Kidney glomerular epithelial cell (primary cell): ENCODE measurements around the gene GRAMD2A.
A peak's percentile ranks its signal among the peaks of the same experiment; 100 is the strongest.

Source experiments
- DNase-seq: peaks from one replicate; lab custom pipeline; 2025; lab: John Stamatoyannopoulos, UW

The GRAMD2A gene

GRCh38 chr15:72197460-72198355 is at the start of gene GRAMD2A:
Gene GRAMD2A (minus strand): TSS chr15:72197787.
- peak; percentile 29 for DNase-seq

- DNase-seq, result no peak
These were observed 45.3 kb upstream of the GRAMD2A start for GRCh38 chr15:72242775-72243370.

- no peak for DNase-seq
These were observed 42.1 kb upstream of the GRAMD2A start for GRCh38 chr15:72239652-72240051.

- DNase-seq, result no peak
These were observed 41.0 kb upstream of the GRAMD2A start for GRCh38 chr15:72238586-72238985.

DNA sequence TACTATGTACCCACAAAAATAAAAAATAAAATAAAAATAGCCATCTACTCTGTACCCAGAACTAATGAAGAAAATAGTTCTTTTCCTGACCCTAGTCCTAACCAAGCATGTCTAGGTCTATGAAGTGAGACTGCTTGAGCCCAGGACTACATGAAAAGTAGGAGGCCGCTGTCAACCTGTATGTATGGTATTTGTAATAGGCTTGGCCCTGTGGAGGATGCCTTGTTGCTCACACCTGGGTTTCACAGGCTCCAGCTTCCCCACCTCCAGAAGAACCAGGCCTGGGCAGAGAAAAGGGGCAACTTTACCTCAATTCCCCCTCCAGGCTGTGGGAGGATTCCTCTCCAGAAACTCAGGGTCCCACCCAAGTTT is 40.3 kb upstream of the GRAMD2A start:
- no peak for DNase-seq

DNA sequence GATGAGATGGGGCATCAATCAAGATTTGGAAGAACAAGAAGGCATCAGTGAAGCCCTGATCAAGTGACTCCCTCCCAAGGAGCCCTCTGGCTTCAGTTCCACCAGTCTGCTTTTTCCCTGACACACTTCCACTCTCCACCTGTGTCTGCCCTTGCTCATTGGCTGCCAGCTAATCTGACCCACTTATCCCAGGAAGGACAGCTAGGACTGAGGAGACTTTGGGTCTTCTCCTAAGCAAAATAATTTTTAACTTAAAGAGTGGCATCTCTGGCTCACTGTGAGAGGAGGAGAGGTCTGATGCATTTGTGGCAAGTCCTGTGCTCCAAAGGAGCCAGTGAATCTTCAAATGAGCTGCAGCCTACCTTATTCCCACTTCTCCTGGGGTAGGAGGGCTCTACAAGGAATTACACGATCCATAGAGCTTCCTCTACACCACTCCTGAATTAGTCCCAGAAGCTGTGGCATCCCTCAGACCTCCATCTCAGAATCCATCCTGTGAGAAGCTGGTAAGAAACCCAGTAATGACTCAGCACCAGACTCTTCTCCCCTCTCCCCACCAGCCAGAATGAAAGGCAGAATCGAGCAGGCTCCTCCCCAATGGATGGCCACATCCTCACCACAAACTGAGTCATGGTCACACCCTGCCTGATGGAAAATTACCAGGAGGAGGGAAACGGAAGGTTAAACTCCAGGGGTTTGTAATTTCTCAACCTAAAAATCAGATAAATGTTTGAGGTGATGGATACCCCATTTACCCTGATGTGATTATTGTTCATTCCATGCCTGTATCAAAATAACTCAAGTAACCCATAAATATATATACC is 39.7 kb upstream of the GRAMD2A start:
- peak; percentile 98 for DNase-seq

DNA sequence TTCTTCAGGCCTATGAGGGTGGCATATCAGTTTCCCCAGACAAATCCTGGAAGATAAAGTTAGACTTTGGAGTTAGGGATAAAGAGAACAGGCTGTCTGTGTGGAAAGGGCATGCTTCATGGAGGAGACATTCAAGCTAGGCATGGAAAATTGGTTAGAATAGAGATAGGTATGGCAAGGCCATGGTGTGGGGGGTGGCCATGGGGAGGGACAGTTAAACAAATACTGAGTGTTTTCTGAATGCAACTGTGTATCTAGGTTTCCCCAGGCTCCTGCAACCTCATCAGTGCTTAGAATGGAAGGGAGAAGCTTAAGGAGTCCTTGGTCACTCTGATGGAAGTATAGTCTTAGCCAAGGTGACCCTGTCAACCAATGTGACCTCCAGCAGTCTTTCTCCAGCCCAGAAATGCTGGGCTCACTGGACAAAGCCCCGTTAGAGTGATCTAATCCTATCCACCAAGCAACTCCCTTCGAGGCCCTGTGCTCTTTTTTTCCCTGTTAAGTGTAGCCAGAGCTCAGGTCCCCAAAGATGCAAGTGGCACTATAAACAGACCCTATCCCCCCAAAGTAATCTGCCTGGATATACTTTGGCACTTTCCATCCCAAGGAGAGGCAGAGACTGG is 38.9 kb upstream of the GRAMD2A start:
- no peak for DNase-seq

DNA sequence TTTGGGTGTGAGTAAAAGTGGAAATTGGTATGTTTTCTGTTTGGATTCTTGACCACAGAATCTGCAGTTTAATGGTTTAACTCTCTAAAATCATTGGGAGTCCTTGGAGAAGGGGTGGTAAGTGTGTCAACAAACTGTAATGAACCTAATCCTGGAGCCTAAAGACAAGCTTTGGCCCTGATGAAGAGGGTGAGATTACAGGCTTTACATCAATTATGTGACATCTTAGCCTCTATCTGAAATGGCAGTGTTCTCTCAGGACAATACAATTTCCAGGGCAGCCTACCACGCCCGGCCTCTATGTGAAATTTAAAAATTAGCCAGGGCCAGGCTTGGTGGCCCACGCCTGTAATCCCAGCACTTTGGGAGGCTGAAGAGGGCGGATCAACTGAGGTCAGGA is 37.7 kb upstream of the GRAMD2A start:
- no peak for DNase-seq

DNA sequence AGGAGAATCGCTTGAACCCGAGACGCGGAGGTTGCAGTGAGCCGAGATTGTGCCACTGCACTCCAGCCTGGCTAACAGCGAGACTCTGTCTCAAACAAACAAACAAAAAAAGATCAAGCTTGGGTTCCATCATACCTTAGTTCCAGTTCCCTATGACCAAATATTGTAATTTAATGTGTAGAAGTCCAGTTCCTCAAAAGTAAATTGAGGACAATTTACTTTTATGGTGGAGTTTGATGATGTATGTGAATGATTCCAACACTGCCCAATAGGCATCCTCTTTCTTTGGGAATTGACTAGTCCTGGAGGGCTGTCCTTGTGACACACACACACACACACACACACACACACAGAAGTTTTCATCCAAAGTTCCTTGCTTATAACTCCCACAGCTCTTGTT is 36.2 kb upstream of the GRAMD2A start:
- DNase-seq, result no peak

GRCh38 chr15:72231833-72232478 is 34.4 kb upstream of the GRAMD2A start:
- peak; percentile 64 for DNase-seq

- peak; percentile 90 for DNase-seq
These were observed 33.7 kb upstream of the GRAMD2A start, which contains the start of gene PKM for GRCh38 chr15:72231066-72231832. Gene PKM (minus strand): TSS chr15:72231190. CDS start chr15:72219097, 12,093 bp downstream.

- DNase-seq, result peak; percentile 72
These were observed 32.8 kb upstream of the GRAMD2A start for GRCh38 chr15:72230197-72231065.

DNA sequence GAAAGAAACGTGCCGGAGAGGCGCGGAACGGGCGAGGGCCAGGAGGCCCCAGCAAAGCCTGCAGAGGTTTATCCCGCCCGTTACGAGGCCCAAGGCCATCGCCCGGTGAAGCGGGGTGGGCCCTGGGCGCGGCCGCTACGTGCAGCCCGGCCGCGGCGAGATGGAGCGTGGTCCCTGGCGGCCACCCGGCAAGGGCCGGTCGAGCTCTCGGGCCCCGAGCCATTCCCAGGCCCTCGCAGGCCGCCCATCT is 32.3 kb upstream of the GRAMD2A start:
- DNase-seq, result no peak

- DNase-seq, result no peak
These were observed 31.7 kb upstream of the GRAMD2A start for GRCh38 chr15:72229076-72229946.

- DNase-seq, result no peak
These were observed 30.1 kb upstream of the GRAMD2A start for GRCh38 chr15:72227720-72228119.

- DNase-seq, result peak; percentile 72
These were observed 29.6 kb upstream of the GRAMD2A start for GRCh38 chr15:72227192-72227586.

DNA sequence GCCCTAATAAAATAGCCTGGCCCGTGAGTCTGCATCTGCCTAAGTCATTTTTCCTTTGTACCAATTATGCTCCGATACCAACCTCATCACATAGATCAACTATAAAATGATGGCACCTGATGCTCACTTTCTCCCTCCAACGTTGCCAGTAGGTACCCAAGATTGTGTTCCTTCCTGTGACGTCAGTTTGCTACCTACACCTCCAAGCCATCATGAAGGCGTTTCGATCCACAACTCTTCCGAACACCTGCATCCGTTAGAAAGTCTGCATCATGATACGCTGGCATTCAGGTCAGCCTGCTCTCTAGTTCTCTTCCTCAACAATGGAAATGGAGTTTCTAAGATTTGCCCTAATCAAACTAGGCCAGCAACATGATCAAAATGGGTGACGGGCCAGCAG is 25.7 kb upstream of the GRAMD2A start:
- DNase-seq, result no peak

- DNase-seq, result peak; percentile 66
These were observed 24.8 kb upstream of the GRAMD2A start for GRCh38 chr15:72222393-72222792.

- no peak for DNase-seq
These were observed 23.1 kb upstream of the GRAMD2A start for GRCh38 chr15:72220687-72221086.
